Thymus (tissue), 11 donors: ENCODE data around the gene LPIN1. TPM values are rescaled to one million over a fixed set of nuclear protein-coding genes. Genes with fewer than 3 reads are reported as not detected.
A peak's percentile ranks its signal among the peaks of the same experiment; 100 is the strongest.

Experiments used
- DNase-seq, 9 donors: peaks; one replicate each; pipeline ENCODE4 v3.0.0-alpha.2; 2013; ENCODE audit warnings: low spot score in 9 of 9, low read depth in 6 of 9, missing footprints in 1 of 9
- H3K27ac ChIP-seq, 2 donors: one replicate each; pipeline ENCODE4 v1.5.1; 2013; ENCODE audit warnings: control low read depth in 1 of 2, low read depth in 1 of 2, low read length in 1 of 2, mild to moderate bottlenecking in 1 of 2, moderate library complexity in 1 of 2
- H3K27me3 ChIP-seq, 2 donors: one replicate each; pipeline ENCODE4 v1.5.1; 2013; ENCODE audit warnings: low read length in 1 of 2; ENCODE audit not compliant: control insufficient read depth in 2 of 2, insufficient read depth in 1 of 2
- H3K36me3 ChIP-seq, 2 donors: one replicate each; pipeline ENCODE4 v1.5.1; 2013; ENCODE audit warnings: low read length in 1 of 2, mild to moderate bottlenecking in 1 of 2, moderate library complexity in 1 of 2; ENCODE audit not compliant: control insufficient read depth in 2 of 2, insufficient read depth in 2 of 2
- H3K4me1 ChIP-seq, 2 donors: one replicate each; pipeline ENCODE4 v1.5.1; 2013; ENCODE audit warnings: low read length in 2 of 2; ENCODE audit not compliant: control insufficient read depth in 2 of 2, insufficient read depth in 2 of 2
- H3K4me3 ChIP-seq, 2 donors: one replicate each; pipeline ENCODE4 v1.5.1; 2013; ENCODE audit warnings: low read length in 2 of 2, control low read depth in 1 of 2, mild to moderate bottlenecking in 1 of 2
- H3K9me3 ChIP-seq, 2 donors: one replicate each; pipeline ENCODE4 v1.5.1; 2013; ENCODE audit warnings: low read length in 1 of 2, mild to moderate bottlenecking in 1 of 2; ENCODE audit not compliant: control insufficient read depth in 2 of 2, insufficient read depth in 1 of 2
- WGBS: extraction: QIAGEN DNeasy Blood & Tissue Kit; methylation state at CpG from one replicate; pipeline ENCODE4 v1.1.7; 2013; 5-methylcytosine and 5-hydroxymethylcytosine counted together
- polyA plus RNA-seq: library from polyadenylated mRNA; stranded (reverse); fragments of 200-250 nt; gene quantifications from one replicate; pipeline ENCODE4 v1.2.3, GENCODE V29; 2013
- total RNA-seq: library from RNA; stranded (reverse); fragments of 120-200 nt; gene quantifications from one replicate; pipeline ENCODE4 v1.2.4, GENCODE V29; 2013
- donor health status: healthy.

LPIN1 gene
- total and polyA plus RNA-seq, 2 donors, result 15.6 to 46.6 TPM

GRCh38 chr2:11746807-11747459, 501 bp downstream of the LPIN1 start:
- no peaks in the 10 kb centered on the region for H3K36me3 ChIP-seq
- H3K27ac ChIP-seq, result peak overlapping the region; percentile 58 to 80
- peak in 2 of 9 donors; percentile 45 to 60 for DNase-seq

GRCh38 chr2:11748018-11748860, 1.8 kb downstream of the LPIN1 start:
- no peak for DNase-seq
- H3K36me3 ChIP-seq, result no peaks in the 10 kb centered on the region
- WGBS, result 29% methylated on average over 19 of the region's 19 CpGs
- H3K27ac ChIP-seq, result peak overlapping the region in 1 of 2 donors; percentile 43
- no peaks in the 10 kb centered on the region for H3K27me3 ChIP-seq
- H3K4me1 ChIP-seq, result peaks cover 19 to 79% of the 10 kb centered on the region in 2 donors
- H3K4me3 ChIP-seq, result peak overlapping the region; percentile 64 to 81
- no peaks in the 10 kb centered on the region for H3K9me3 ChIP-seq

More at GRCh38 chr2:11746807-11747459, 501 bp downstream of the LPIN1 start:
- Histone ChIP-seq H3K27me3 (no peaks in the 10 kb centered on the region), H3K4me3 (peak overlapping the region; percentile 64 to 81), H3K4me1 (peaks cover 17 to 72% of the 10 kb centered on the region in 2 donors), H3K9me3 (no peaks in the 10 kb centered on the region)
- under 1% methylated on average over 41 of the region's 42 CpGs for WGBS

GRCh38 chr2:11748861-11749645, 2.6 kb downstream of the LPIN1 start:
- H3K9me3 ChIP-seq, result no peaks in the 10 kb centered on the region
- 56% methylated on average over 13 of the region's 13 CpGs for WGBS
- H3K4me1 ChIP-seq, result peaks cover 27 to 78% of the 10 kb centered on the region in 2 donors
- peak overlapping the region; percentile 10 to 62 for H3K27ac ChIP-seq
- DNase-seq, result peak in 1 of 9 donors; percentile 39
- H3K36me3 ChIP-seq, result no peaks in the 10 kb centered on the region
- H3K27me3 ChIP-seq, result no peaks in the 10 kb centered on the region
- no peak overlapping the region for H3K4me3 ChIP-seq

GRCh38 chr2:11749646-11750349, 3.4 kb downstream of the LPIN1 start:
- Histone ChIP-seq H3K4me3 (no peak overlapping the region), H3K27me3 (no peaks in the 10 kb centered on the region), H3K4me1 (peaks cover 32 to 78% of the 10 kb centered on the region in 2 donors), H3K27ac (peak overlapping the region; percentile 10 to 67), H3K9me3 (no peaks in the 10 kb centered on the region), H3K36me3 (no peaks in the 10 kb centered on the region)
- WGBS, result 63% methylated on average over 13 of the region's 13 CpGs
- no peak for DNase-seq

- Histone ChIP-seq H3K27me3 (no peaks in the 10 kb centered on the region), H3K4me1 (peaks cover 30 to 77% of the 10 kb centered on the region in 2 donors), H3K9me3 (no peaks in the 10 kb centered on the region), H3K36me3 (peaks cover 0 to 2% of the 10 kb centered on the region in 2 donors), H3K4me3 (no peak overlapping the region), H3K27ac (peak overlapping the region; percentile 1 to 61)
- WGBS, result 23% methylated on average over 5 of the region's 5 CpGs
- peak in 1 of 9 donors; percentile 63 for DNase-seq
Measured at GRCh38 chr2:11750422-11750821, 4.0 kb downstream of the LPIN1 start.

- H3K9me3 ChIP-seq, result no peaks in the 10 kb centered on the region
- no peak overlapping the region for H3K4me3 ChIP-seq
- DNase-seq, result no peak
- WGBS, result 51% methylated on average over 7 of the region's 7 CpGs
- H3K27me3 ChIP-seq, result no peaks in the 10 kb centered on the region
- H3K27ac ChIP-seq, result peak overlapping the region in 1 of 2 donors; percentile 61
- peaks cover 0 to 2% of the 10 kb centered on the region in 2 donors for H3K36me3 ChIP-seq
- peaks cover 30 to 74% of the 10 kb centered on the region in 2 donors for H3K4me1 ChIP-seq
Measured at GRCh38 chr2:11750917-11751316, 4.5 kb downstream of the LPIN1 start.

- no peak for DNase-seq
- Histone ChIP-seq H3K4me1 (peaks cover 27 to 69% of the 10 kb centered on the region in 2 donors), H3K9me3 (no peaks in the 10 kb centered on the region), H3K27me3 (no peaks in the 10 kb centered on the region), H3K27ac (peak overlapping the region in 1 of 2 donors; percentile 60), H3K4me3 (no peak overlapping the region), H3K36me3 (peaks cover 0 to 2% of the 10 kb centered on the region in 2 donors)
- 70% methylated on average over 8 of the region's 8 CpGs for whole genome bisulfite sequencing
Measured at GRCh38 chr2:11752906-11753305, 6.5 kb downstream of the LPIN1 start.

GRCh38 chr2:11753452-11753885, 7.0 kb downstream of the LPIN1 start:
- Histone ChIP-seq H3K27ac (peak overlapping the region; percentile 60 to 87), H3K36me3 (peaks cover 0 to 2% of the 10 kb centered on the region in 2 donors), H3K4me1 (peaks cover 23 to 63% of the 10 kb centered on the region in 2 donors), H3K4me3 (no peak overlapping the region), H3K27me3 (no peaks in the 10 kb centered on the region), H3K9me3 (no peaks in the 10 kb centered on the region)
- DNase-seq, result peak in 1 of 9 donors; percentile 57
- 3% methylated on average over 5 of the region's 5 CpGs for WGBS
